GM18858 (cell line): ENCODE results near the gene GEMIN8.

Experiments used
- ATAC-seq: cut with Tn5 transposase; IDR thresholded peaks from one replicate; pipeline ENCODE4 v1.9.1; 2021; ENCODE audit not compliant: unreplicated experiment

Gene GEMIN8

DNA sequence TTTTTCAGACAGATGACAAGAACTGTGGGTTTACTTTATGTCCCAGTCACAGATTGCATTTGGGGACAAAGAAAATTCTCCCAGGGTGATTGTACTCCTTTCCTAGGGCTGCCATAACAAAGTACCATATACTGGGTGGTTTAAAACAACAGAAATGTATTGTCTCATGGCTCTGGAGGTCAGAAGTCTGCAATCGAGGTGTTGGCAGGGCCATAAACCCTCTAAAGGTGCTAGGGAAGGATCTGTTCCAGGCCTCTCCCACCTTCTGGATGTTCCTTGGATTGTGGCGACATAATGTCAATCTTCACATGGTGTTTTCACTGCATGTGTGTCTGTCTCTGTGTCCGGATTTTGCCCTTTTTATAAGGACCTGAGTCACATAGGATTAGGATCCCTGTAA lies 12.3 kb downstream of the GEMIN8 start:
- ATAC-seq = no peak

DNA sequence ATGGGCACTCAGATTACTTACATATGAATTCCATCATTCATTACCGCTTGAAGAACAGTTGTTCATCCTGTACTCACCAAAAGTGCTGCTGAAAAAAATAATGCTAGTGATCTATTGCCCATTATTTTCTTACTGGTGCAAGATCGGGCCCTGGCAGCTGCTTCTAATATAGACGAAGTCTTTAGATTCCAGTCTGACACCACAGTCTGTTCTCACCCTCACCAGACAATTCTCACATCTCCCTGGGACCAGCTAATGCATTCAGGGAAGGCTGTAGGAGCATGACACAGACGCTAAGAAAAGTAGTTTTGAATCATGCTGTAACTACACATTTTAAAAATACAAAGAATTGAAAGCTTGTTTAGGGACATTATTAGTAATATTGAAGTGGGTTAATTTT lies 13.8 kb downstream of the GEMIN8 start:
- no peak for ATAC-seq

DNA sequence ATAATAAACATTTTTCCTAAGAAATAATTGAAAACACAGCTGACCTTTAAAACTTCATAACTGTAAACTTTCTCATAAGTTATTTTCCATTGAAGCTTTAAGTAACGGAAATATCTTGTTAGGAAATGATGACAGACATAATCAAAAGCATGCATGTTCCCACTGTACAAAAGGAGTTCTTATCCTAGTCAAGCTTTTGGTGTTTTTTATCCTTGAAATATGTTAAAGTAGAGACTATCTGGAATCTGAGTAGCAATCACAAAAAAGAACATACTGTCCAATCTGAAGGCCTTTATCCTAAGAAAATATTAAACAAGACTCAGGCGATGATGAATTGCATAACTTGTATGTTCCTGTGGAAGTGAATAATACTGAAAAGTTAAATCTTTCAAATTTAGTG lies 14.4 kb downstream of the GEMIN8 start:
- no peak for ATAC-seq

DNA sequence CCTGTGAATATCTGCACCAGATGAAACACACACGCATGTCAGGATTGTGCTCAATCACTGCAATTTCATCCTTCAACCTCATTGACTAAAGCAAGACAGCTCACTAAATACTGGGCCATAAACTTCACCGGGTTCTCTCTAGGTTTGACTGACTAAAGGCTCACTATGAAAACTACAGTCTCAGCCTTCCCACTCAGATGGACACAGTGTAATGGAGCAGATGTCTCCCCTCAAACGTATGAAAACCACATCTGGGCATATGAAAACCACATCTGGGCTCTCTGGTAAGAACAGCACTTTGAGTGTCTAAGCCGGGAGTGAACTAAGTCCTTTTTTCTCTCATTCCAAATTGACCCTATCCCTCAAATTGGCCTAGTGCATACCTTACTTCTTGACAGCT lies 15.2 kb downstream of the GEMIN8 start:
- no peak for ATAC-seq

DNA sequence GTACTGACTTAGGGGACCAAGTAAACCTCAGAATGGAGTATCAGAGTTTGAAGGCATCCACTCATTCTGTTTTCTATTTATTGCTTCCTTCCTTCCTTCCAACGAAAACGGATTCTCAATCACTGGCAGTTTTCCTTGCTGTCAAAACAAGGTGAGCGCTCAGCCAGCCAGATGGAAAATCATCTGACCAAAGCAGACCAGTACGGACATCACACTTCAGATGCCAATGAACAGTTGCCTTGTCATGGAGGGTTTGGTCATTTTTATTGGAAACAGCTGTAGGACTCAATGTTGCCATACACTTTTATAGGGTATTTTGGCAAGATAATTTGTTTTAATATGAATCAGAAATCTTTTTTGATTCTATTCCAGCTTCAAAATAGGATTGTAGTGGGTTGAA lies 16.6 kb downstream of the GEMIN8 start:
- no peak for ATAC-seq

DNA sequence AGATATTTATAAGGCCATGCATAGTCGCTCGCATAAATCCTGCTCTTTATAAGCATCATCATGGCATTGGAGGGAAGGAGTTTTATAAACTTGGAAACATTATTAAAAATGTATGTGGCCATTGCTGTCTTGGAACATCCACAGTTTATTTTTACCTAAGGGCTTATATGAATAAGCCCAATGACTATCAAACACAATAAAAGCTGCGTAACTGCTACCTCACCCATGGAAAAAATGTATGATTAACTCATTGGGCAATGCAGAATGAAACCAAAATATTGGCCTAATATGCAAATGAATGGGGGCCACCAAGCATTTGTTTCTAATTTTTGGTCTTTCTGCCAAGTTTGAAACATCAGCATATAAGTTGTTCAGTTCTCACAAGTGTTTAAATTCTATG lies 19.1 kb downstream of the GEMIN8 start:
- no peak for ATAC-seq

DNA sequence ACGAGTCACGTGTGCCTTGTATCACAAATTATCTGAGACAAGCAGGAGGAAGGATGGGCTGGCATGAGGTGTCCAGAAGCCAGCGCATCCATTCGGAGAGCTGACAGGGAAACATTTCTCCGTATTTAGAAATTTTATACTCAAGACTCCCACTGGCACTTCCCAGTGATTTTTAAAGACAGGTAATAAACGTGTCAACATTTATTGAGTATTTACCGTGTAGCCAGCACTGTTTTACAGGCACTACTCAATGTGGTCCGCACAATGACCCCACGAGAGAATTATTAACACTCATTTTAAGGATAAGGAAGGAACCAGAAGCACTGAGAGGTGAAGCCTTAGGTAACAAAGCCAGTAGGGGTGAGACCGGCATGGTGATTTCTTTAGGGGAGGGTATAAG lies 23.2 kb downstream of the GEMIN8 start:
- ATAC-seq = no peak

DNA sequence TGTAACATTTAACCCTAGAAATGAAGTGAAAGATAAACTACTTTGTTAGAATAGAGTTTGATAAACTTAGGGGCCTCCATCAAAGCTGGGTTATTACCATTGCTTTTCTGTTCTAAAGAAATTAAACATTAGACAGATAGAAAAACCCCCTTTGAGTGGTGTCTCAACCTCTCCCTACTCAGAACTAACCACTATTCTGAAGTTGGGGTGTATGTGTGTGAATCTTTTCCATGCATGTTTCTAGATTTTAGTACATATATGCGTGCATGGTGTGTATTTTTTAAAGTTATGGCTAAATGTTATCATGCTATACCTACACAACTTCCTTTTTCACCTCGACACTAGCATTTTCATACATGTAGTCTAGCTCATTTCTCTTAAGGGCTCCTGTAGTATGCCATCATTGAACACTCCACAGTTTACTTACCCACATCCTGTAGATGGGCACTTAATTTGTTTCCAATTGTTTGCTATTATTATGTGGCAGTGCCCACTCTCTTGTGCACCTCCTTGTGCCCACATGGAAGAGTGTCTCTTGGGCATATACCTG lies 25.7 kb downstream of the GEMIN8 start:
- ATAC-seq = no peak

DNA sequence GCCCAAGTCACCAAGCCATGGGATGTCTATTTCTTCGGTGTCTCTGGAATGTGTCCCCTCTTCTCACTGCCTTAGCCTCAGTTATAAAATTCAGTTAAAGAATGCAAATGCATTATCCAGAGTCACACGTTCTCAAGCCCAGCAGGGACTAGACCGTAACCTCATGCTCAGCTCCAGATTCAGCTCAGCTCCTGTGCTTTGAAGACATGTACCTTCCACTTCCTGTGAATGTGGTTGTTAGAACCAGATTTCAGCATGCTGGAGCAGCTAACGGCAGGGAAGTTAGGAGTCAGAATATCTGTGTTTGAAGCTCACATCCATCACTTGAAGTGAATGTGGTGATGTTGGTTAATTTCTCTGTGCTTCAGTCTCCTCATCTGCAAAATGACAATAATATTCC lies 26.7 kb downstream of the GEMIN8 start:
- no peak for ATAC-seq

DNA sequence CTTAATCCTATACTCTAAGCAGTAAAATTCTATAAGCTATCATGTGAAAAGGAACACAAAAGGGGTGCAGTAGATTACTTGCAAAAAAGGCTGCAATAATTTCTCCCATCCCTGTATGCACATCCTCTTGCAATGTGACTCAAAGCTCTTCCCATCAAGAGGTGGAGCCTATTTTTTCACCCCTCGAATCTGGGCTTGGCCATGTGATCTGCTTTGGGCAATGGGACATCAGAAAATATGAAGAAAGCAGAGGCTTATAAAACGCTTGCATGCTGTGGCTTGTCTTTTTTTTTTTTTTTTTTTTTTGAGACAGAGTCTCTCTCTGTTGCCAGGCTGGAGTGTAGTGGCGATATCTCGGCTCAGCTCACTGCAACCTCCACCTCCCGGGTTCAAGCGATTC lies 33.0 kb downstream of the GEMIN8 start:
- ATAC-seq = no peak

DNA sequence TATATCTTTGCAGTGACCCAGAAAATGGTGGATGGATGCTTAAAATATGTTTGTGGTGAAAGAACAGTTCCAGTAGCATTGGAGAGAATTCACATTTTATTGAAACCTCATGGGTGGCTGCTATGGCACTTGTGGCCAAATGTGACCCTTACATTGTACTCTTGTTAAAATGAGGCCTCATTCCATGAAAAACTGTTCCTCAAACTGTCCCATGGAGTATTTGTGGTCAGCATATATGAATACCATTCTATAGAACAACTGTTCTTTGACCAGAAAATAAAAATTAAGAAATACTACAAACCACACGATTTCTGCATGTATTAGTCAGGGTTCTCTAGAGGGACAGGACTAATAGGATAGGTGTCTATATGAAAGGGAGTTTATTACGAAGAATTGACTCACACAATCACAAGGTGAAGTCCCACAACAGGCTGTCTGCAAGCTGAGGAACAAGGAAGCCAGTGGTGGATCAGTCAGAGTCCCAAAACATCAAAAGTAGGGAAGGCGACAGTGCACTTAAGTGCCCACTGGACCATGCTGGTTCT lies 35.1 kb downstream of the GEMIN8 start:
- ATAC-seq = no peak

DNA sequence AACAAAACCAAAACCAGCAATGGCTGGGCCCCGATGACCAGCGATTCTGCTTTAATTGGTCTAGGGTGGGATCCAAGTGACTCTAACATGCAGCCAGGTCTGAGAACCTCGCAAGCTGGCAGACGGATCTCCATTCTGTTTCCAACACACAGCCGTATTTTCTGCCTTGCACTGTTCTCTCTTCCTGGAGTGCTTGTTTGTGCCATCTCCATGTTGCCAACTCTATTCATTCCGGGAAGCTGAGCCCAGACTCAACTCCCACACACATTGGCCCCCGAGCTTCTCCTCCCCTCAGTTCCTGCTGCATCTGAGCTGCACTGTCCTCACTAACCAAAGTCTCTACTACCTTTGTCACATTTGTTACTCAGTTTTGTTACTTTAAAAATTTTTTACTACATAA lies 35.6 kb downstream of the GEMIN8 start:
- ATAC-seq = no peak

DNA sequence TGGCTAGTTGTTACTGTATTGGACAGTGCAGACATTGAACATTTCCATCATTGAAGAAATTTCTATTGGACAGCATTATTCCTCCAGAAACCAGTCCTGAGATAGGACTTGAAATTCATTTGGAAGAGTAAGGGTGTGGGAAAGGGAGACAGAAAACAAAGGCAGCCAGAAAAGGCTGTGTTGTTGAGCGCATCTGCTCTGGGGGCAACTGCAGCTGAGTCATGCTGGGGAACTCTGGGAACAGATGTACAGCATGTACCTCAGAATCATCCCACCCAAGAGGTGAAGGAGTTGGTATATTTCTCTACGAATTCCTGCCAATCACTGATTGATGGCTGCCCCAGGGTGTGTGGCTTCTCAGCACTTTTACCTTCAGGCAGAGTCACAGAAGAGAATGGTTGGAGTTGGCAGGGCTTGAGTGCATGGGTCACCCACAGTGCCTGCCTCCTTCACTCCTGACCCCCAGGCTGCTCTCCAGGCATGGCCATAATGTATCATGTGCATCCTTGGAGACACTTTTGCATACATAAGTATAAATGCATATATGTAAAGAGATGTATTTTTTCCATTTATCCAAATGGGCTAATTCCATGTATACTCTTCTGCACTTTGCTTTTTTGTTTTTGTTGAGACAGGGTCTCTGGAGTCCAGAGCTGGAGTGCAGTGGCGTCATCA lies 39.4 kb downstream of the GEMIN8 start:
- no peak for ATAC-seq

DNA sequence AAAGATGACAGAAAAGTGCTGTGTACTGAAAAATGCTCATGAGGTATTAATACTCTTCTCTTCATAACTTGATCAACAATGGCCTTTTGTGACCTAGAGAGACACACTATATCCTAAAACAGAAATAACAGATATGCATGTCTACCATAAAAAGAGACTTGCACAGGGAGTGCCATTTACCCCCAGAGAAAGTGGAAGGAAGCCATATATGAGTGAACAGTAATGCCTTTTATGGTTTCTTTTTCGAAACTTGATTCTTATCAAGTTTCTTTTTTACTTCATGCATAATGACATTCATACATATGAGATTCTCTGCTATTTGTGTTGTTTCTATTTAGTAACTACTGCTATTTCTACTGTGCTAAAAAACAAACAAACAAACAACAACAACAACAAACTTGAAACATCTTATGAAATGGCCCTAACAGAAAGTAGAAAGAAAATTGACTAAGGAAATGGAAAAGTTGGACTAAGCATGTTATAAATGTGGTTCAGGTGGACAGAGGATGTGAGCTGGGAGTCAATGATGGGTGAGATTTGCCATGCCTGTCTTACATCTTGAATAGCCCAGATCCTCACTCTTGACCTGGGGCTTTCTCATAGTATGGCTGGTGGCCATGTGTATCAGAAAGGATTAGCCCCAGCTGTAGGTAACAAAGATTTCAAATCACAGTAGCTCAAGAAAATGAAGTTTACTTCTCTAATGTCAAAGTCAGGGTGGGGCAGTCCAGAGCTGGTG lies 43.8 kb downstream of the GEMIN8 start:
- ATAC-seq = no peak

DNA sequence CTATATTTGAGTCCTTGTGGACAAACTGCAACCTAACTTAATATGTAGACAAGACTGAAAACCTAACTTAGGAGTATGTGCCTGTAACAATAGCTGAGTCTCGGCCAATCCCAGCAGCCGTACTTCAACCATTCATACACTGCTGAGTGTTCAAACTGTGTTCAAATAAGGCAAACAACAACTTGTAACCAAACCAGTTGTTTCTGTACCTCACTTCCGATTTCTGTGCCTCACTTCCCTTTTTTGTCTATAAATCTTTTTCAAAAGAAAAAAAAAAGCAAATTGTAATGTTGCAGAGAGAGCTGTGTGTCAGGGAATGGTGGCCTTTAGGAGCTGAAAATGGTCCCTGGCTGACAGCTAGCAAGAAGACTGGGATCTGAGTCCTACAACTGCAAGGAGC lies 46.0 kb downstream of the GEMIN8 start:
- ATAC-seq = no peak

DNA sequence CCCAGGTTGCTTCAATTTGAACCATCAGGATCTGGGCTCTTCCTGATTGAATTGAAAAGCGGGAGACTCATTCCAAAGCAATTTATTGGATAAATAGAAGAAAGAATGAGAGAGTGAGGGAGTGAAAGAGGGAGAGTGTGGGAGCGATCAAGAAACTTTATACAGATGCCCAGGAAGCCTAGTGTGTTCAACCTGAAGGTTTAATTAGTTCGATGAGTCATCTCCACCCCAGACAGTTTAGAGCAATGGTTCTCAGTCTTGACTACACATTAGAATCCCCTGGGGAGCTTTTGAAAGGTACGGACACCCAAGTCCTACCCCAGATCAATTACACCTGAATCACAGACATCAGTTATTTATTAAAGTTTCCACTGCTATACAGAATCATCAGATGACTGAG lies 61.5 kb downstream of the GEMIN8 start:
- ATAC-seq = no peak

DNA sequence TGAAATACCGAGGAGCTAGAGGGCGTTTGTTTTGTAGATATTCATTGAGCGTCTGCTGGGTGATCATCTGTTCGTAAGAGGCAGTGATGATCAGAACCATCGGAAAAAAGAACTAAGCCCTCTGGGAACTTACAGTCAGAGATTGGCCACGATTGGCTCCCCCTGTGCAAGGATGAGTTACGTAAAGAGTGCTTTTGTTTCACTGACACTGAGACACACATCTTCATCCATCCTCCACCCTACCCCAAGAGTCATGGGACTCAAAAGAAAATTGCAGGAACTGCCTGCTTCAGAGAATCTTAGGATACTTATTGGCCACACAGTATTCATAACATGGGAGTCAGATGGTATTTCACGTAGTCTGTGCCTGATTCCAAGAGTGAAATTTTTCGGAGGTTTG lies 62.1 kb downstream of the GEMIN8 start:
- ATAC-seq = no peak

DNA sequence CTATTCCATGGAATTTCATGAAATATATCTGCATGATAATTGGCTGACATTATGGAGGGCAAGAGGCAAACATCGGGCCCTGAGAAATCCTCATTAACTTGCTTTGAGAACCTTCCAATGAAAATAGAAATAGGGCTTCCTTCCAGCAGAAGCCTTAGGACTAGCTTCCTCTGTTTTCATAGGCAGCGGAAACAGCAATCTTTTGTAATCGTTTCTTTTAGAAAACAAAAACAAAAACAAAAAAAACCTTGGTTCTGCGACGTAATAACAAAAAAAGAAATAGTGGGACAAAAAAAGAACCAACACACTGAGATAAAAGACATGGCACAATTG lies 62.9 kb downstream of the GEMIN8 start:
- no peak for ATAC-seq

DNA sequence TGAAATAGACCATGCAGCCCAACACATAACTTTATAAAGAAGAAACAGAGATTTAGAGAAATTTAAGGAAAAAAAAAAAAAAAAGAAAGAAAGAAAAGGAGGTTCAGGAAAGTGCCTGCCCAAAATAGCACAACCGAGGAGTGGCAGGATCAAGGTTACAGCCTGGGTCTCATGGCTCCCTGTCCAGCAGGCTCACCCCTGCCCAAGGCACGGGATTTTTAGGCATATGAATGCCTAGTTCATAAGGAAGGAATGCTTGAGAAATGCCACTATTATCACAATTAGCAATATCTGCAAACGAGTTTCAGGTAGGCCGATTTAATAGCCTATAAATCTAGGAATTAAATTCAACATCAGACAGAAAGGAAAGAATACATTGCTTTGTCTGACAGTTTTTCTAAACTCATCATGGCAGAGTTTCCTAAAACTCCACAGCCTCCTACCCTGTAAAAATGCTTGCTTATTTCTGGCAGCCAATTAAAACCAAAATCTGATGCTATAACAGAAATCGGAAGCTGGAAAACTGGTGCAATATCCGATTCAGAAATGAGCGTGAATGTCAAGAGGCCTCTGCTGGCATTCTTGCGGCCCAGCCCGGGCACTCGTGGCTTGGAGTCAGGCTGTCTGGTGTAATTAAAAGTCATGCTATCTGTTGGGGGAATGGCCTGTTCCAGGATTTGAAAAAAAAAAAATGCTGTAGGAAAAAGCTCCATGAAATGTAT lies 63.5 kb downstream of the GEMIN8 start:
- ATAC-seq = no peak

DNA sequence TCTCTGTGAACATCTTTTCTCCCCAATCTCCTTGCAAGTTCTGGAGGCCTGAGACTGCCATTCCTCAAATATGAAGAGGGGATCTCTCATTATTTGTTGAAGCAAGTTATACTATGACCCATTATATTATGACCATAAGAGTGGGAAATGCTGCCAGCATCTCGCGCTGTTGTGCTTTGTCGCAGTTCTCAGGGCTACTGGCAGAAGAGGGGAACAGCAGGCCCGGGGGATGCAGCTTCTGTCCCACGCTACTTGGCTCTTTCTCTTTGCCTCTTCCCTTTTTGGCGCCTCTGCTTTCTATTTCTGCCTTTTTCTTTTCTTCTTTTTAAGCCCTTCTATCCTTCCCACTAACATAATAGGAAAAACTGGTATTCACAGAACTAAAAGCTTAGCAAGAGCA lies 64.2 kb downstream of the GEMIN8 start:
- ATAC-seq = no peak

DNA sequence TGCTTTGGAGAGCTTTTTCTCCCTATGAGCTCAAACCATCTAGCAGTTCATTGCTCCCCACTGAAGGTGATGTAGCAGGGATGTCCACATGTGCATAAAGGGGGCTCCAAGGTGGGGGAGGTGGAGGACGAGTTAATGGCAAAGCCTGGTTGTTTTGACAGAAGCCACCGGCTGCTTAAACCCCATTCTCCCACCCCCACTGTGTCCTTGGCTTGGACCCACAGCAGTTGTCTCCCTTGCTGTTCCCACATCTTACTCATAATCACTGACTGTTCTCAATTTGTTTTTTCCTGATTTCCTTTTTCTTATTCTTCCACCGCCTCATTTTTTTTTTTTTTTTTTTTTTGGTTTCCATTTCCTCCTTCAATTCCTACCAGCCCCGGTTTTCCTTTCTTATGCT lies 72.7 kb downstream of the GEMIN8 start:
- ATAC-seq = no peak
